ENCODE measurements around the gene FRAT1.
"Not testable (repeated sequence)": the region's sequence is repeated elsewhere in the genome, so short reads cannot be mapped to it uniquely, and the experiment has no call there.

- not testable (repeated sequence) for TF ChIP-seq POLR2A (IDR thresholded peaks at IDR 0.05; ENCODE audit: low read depth, low read length); POLR2AphosphoS5 (IDR thresholded peaks at IDR 0.05; ENCODE audit: low read depth, low read length); TAF1 (IDR thresholded peaks at IDR 0.05; ENCODE audit: borderline replicate concordance, low read depth, low read length)
Observed at GRCh38 chr10:97290076-97290475, 29.0 kb upstream of the FRAT1 start.

Data from GM12892 (cell line).